Measurements from ENCODE around the gene CCDC8. TPM values are rescaled to one million over a fixed set of nuclear protein-coding genes. Genes with fewer than 3 reads are reported as not detected.

The CCDC8 gene, protein sequence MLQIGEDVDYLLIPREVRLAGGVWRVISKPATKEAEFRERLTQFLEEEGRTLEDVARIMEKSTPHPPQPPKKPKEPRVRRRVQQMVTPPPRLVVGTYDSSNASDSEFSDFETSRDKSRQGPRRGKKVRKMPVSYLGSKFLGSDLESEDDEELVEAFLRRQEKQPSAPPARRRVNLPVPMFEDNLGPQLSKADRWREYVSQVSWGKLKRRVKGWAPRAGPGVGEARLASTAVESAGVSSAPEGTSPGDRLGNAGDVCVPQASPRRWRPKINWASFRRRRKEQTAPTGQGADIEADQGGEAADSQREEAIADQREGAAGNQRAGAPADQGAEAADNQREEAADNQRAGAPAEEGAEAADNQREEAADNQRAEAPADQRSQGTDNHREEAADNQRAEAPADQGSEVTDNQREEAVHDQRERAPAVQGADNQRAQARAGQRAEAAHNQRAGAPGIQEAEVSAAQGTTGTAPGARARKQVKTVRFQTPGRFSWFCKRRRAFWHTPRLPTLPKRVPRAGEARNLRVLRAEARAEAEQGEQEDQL
- 0.04 TPM in 1 of 2 replicates, not detected in the other for polyA plus RNA-seq (2011; rRNA removed)
- 0.01 TPM in 1 of 2 replicates, not detected in the other for polyA plus RNA-seq (2012; cell fraction: cytosol; rRNA removed)
- 0.04 and 0.05 TPM in 2 replicates for polyA plus RNA-seq (2012; cell fraction: nucleus; rRNA removed)
- 0.03 to 0.08 TPM in 2 of 3 replicates, not detected in the other for polyA plus RNA-seq (2017; fragmentation: RNase III; extraction: RNeasy Plus Mini Kit Qiagen cat#74134 plus additional on column Dnase treatment)
- polyA minus RNA-seq (2011; rRNA and poly(A)+ RNA removed): not detected in 2 replicates

DNA sequence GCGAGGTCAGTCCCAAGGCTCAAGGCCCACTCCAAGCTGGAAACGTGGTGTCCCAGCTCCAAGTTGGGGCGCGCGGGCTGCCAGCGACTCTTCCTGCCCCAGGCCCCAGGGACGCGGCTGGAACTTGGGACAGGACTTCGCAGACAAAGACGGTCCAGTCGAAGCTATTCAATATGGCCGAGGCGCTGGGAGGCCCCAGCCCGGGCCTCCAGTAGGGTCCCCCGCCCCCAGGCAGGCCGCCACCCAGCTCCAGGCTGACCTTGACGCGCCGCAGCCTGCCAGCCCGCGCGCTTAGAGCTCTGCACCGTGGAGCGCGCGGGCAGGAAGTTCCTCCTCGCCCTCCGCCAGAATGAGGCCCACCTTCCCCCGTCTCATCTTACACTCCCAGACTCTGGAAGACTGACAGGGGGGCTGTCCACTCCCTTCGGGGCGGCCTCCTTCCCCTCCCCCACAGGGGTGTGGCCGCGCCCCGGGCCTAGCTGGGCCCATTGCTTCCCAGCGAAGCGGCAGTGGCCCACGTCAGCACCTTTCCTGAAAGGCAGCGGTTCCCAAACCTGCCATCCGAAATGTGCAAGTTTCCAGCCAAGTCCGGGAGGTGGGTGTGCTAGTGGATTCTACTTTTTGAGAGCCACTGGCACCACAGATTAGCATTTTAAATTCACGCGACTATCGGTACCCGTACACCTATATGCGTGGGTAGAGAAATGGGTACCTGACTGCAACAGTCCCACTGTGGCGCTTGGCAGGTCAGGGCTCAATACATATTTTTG, at the start of gene CCDC8:
CCDC8 (minus strand) TSS at position 303 of the 770 bp plus-strand sequence. CDS start 754 bp downstream, outside the sequence.
- TF ChIP-seq PHF8 (IDR thresholded peaks at IDR 0.05; ENCODE audit: borderline replicate concordance, low read depth): no peak
- no peak for TF ChIP-seq JUN (IDR thresholded peaks at IDR 0.05)
- TF ChIP-seq, protein P1, sequence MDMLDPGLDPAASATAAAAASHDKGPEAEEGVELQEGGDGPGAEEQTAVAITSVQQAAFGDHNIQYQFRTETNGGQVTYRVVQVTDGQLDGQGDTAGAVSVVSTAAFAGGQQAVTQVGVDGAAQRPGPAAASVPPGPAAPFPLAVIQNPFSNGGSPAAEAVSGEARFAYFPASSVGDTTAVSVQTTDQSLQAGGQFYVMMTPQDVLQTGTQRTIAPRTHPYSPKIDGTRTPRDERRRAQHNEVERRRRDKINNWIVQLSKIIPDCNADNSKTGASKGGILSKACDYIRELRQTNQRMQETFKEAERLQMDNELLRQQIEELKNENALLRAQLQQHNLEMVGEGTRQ (IDR thresholded peaks at IDR 0.05): no peak
- TF ChIP-seq KDM5A (IDR thresholded peaks at IDR 0.05): no peak
- TF ChIP-seq CHD2 (IDR thresholded peaks at IDR 0.05; ENCODE audit: low read length, partially characterized antibody): no peak
- TF ChIP-seq, protein P2, sequence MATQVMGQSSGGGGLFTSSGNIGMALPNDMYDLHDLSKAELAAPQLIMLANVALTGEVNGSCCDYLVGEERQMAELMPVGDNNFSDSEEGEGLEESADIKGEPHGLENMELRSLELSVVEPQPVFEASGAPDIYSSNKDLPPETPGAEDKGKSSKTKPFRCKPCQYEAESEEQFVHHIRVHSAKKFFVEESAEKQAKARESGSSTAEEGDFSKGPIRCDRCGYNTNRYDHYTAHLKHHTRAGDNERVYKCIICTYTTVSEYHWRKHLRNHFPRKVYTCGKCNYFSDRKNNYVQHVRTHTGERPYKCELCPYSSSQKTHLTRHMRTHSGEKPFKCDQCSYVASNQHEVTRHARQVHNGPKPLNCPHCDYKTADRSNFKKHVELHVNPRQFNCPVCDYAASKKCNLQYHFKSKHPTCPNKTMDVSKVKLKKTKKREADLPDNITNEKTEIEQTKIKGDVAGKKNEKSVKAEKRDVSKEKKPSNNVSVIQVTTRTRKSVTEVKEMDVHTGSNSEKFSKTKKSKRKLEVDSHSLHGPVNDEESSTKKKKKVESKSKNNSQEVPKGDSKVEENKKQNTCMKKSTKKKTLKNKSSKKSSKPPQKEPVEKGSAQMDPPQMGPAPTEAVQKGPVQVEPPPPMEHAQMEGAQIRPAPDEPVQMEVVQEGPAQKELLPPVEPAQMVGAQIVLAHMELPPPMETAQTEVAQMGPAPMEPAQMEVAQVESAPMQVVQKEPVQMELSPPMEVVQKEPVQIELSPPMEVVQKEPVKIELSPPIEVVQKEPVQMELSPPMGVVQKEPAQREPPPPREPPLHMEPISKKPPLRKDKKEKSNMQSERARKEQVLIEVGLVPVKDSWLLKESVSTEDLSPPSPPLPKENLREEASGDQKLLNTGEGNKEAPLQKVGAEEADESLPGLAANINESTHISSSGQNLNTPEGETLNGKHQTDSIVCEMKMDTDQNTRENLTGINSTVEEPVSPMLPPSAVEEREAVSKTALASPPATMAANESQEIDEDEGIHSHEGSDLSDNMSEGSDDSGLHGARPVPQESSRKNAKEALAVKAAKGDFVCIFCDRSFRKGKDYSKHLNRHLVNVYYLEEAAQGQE (IDR thresholded peaks at IDR 0.05): no peak
- no peak for TF ChIP-seq CEBPB (IDR thresholded peaks at IDR 0.05)
- TF ChIP-seq, protein P3, sequence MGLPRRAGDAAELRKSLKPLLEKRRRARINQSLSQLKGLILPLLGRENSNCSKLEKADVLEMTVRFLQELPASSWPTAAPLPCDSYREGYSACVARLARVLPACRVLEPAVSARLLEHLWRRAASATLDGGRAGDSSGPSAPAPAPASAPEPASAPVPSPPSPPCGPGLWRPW (IDR thresholded peaks at IDR 0.05): no peak
- TF ChIP-seq, protein P4, sequence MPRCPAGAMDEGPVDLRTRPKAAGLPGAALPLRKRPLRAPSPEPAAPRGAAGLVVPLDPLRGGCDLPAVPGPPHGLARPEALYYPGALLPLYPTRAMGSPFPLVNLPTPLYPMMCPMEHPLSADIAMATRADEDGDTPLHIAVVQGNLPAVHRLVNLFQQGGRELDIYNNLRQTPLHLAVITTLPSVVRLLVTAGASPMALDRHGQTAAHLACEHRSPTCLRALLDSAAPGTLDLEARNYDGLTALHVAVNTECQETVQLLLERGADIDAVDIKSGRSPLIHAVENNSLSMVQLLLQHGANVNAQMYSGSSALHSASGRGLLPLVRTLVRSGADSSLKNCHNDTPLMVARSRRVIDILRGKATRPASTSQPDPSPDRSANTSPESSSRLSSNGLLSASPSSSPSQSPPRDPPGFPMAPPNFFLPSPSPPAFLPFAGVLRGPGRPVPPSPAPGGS (IDR thresholded peaks at IDR 0.05): no peak
- TF ChIP-seq SMC3 (IDR thresholded peaks at IDR 0.05): no peak
- no peak for TF ChIP-seq RFX5 (IDR thresholded peaks at IDR 0.05)
- no peak for TF ChIP-seq RCOR1 (IDR thresholded peaks at IDR 0.05; ENCODE audit: low read depth, low read length)
- 94% methylated on average over 37 of the region's 46 CpGs for WGBS (ENCODE audit: missing lambda C conversion rate)
- ChIA-PET POLR2A (no interaction called here), CTCF (interaction anchor here (0.6 to 7.2 kb wide), 6 partner anchors 9 to 129 kb away, joined by 4 to 58 read pairs (median 6); no protein-coding TSS in a partner anchor)
- H3K27ac ChIP-seq: no peak within 1 kb of the TSS
- H3K4me1 ChIP-seq: peaks cover 11% of the 10 kb centered on the region; the same call in 2 of the 3 replicates
- no peaks in the 10 kb centered on the region for H3K9me3 ChIP-seq
- DNase-seq (ENCODE audit: low read depth in 1 of 2, low spot score in 1 of 2) (no peak), FAIRE-seq (no peak), ATAC-seq (no peak)
- no peak within 1 kb of the TSS for H3K4me2 ChIP-seq
- no peak within 1 kb of the TSS for H3K4me3 ChIP-seq

DNA sequence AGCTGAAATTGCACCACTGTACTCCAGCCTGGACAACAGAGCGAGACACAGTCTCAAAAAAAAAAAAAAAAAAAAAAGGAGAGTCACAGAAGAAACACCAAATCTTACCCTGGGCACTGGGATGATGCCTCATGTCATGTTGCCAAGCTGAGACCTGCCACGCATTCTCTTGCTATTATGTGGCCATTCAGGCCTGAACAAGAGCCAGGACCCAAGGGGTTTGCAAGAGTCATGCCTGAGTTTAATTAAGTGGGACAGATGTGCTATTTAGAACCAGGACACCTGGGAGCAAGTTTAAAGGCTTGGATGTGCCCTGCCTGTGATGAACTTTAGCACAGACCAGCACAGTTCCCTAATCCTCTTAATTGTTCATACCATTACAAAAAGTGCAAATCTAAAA, 48.2 kb upstream of the CCDC8 start:
- no peak for TF ChIP-seq JUNB (IDR thresholded peaks at IDR 0.05)
- H3K27ac ChIP-seq: no peak overlapping the region
- ATAC-seq (no peak), FAIRE-seq (no peak), DNase-seq (ENCODE audit: low read depth in 1 of 2, low spot score in 1 of 2) (no peak)
- WGBS (ENCODE audit: missing lambda C conversion rate): 84% methylated on average over 2 of the region's 2 CpGs
- no peak overlapping the region for H3K4me2 ChIP-seq
- peaks cover 8% of the 10 kb centered on the region; the same call in 2 of the 3 replicates for H3K4me1 ChIP-seq
- H3K4me3 ChIP-seq: no peak overlapping the region
- POLR2A ChIA-PET: no interaction called here
- no peaks in the 10 kb centered on the region for H3K9me3 ChIP-seq
- CTCF ChIA-PET: interaction anchor here (0.6 to 3.5 kb wide), 6 partner anchors 8 to 81 kb away, joined by 3 to 18 read pairs (median 4); no protein-coding TSS in a partner anchor

Measured in A549 (cell line).